BE2C (cell line): Measurements from ENCODE around the gene PRICKLE2.

ENCODE experiments used
- DNase-seq: peaks from one replicate; pipeline ENCODE4 v3.0.0-alpha.2; 2020
- H3K27me3 ChIP-seq: fragments of 250-450 bp; sonication (Bioruptor Pico); 2 replicates; pipeline ENCODE4 v1.5.1; 2020; ENCODE audit warnings: mild to moderate bottlenecking
- H3K36me3 ChIP-seq: fragments of 250-450 bp; sonication (Bioruptor Pico); 2 replicates; pipeline ENCODE4 v1.5.1; 2020; ENCODE audit warnings: mild to moderate bottlenecking
- H3K4me1 ChIP-seq: fragments of 250-450 bp; sonication (Bioruptor Pico); 2 replicates; pipeline ENCODE4 v1.5.1; 2020
- H3K4me3 ChIP-seq: 2 replicates; pipeline ENCODE4 v1.5.1; 2011; ENCODE audit warnings: low read depth, low read length
- H3K9me3 ChIP-seq: fragments of 250-450 bp; sonication (Bioruptor Pico); 2 replicates; pipeline ENCODE4 v1.5.1; 2020
- CTCF ChIP-seq: IDR thresholded peaks from 2 replicates; pipeline ENCODE4 v1.5.1; 2012; ENCODE audit warnings: mild to moderate bottlenecking, low read depth, low read length

Gene PRICKLE2

GRCh38 chr3:64244011-64244942, 19.0 kb upstream of the PRICKLE2 start:
- Histone ChIP-seq H3K27me3 (no peaks in the 10 kb centered on the region), H3K9me3 (no peaks in the 10 kb centered on the region)
- TF ChIP-seq CTCF = peak; percentile 77

DNA sequence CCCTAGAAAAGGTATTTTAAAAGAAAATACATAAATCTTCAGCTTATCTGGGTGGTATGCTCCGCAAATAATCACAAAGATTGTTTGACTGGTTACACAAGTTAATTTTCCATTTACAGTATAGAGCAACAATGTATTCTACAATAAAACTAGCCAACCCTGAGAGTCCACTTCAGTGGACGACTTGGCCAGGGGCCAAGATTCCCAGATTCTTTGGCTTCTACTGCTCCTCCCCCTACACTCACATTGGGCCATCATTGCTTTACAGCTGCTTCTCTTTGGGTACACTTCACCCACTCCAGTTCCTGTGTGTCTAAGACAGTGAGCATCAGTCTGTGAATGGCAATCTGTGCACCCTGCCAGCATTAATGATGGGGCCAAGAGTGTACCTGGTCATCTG, 17.2 kb upstream of the PRICKLE2 start:
- Histone ChIP-seq H3K27me3 (no peaks in the 10 kb centered on the region), H3K4me1 (no peaks in the 10 kb centered on the region), H3K36me3 (no peaks in the 10 kb centered on the region), H3K4me3 (no peak overlapping the region), H3K9me3 (no peaks in the 10 kb centered on the region)
- no peak for TF ChIP-seq CTCF
- DNase-seq = no peak

More at GRCh38 chr3:64244011-64244942, 19.0 kb upstream of the PRICKLE2 start:
- no peaks in the 10 kb centered on the region for H3K36me3 ChIP-seq
- no peaks in the 10 kb centered on the region for H3K4me1 ChIP-seq
- peak; percentile 26 for DNase-seq
- no peak overlapping the region for H3K4me3 ChIP-seq

DNA sequence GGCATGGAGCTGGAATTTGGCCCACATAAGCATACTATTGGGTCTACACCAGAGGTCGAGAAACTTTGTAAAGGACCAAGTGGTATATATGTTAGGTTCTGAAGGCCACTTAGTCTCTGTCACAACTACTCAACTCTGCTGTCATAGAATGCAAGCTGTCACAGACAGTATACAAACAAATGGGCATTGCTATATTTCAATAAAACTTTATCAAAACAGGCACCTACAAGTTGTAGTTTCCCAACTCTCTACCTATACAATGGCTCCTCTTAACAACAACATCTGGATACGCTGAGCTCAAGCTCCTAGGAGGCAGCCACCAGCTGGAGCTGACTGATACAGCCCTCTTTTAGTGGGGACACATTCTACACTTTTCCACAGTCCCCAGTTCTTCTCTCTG, 15.7 kb upstream of the PRICKLE2 start:
- Histone ChIP-seq H3K9me3 (no peaks in the 10 kb centered on the region), H3K4me3 (no peak overlapping the region), H3K27me3 (no peaks in the 10 kb centered on the region), H3K4me1 (no peaks in the 10 kb centered on the region), H3K36me3 (no peaks in the 10 kb centered on the region)
- no peak for DNase-seq
- TF ChIP-seq CTCF = no peak

DNA sequence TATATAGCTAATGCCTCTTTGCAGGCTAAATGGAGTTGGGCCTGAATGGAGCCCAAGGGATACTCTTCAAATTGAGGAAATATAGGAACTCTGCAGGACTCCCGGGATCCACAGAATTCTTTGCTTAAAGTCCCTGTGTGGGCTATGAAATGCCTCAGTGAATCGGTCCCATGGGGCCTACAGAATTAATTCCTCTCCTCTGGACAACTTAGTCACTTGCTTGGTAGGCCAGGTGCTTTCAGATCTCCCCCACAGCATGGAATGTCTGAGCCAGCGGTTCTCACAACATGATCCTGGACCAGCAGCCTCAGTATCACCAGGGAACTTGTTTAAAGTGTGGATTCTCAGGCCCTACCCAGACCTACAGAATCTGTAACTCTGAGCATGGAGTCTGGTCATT, 15.1 kb upstream of the PRICKLE2 start:
- H3K36me3 ChIP-seq = no peaks in the 10 kb centered on the region
- no peaks in the 10 kb centered on the region for H3K4me1 ChIP-seq
- H3K27me3 ChIP-seq = no peaks in the 10 kb centered on the region
- TF ChIP-seq CTCF = no peak
- no peaks in the 10 kb centered on the region for H3K9me3 ChIP-seq
- DNase-seq = no peak
- H3K4me3 ChIP-seq = no peak overlapping the region

DNA sequence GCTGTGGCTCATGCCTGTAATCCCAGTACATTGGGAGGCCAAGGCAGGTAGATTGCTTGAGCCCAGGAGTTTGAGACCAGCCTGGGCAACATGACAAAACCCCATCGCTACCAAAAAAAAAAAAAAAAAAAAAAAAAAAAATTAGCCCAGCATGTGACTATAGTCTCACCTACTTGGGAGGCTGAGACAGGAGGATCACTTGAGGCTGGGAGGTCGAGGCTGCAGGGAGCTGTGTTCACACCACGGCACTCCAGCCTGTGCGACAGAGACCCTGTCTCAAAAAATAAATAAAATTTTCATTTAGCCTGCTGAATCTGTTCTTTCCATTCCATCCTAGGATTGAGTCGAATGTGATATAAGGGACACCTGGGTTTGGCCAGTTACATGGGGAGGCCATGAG, 14.6 kb upstream of the PRICKLE2 start:
- Histone ChIP-seq H3K4me3 (no peak overlapping the region), H3K9me3 (no peaks in the 10 kb centered on the region), H3K4me1 (no peaks in the 10 kb centered on the region), H3K27me3 (no peaks in the 10 kb centered on the region), H3K36me3 (no peaks in the 10 kb centered on the region)
- TF ChIP-seq CTCF = no peak
- no peak for DNase-seq

DNA sequence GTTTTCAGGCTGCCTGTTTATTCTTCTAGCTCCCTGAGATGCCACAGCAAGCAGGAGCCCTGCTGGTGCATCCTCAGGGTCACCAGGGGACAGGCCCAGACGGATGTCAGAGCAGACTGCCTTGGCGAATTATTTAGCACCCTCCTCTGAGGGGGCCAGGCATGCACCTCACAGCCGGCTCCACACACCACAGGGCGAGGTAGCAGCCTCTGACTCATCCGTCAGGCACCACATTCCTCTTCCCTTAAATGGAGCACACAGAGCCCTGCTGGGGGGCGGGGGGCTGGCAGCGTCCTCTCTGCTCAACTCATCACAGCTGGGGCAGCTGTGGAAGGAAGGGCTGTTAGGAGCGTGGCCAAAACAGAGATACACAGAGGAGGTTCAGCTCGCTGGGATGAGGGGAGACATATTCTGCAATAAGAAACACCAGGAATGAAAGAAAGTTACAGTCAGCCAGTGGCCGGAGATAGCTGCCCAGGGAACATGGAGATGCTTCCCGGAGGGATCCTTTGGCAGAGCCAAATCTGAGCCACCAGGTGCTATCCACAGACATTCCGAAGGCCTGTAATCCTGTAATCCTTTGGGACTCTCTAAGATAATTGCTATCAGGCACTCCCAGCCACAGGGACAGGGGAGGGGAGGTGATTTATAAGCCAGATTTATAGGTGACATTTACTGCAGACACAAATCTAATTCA, 13.9 kb upstream of the PRICKLE2 start:
- peak overlapping the region; percentile 40 for H3K4me3 ChIP-seq
- H3K4me1 ChIP-seq = no peaks in the 10 kb centered on the region
- no peaks in the 10 kb centered on the region for H3K27me3 ChIP-seq
- TF ChIP-seq CTCF = no peak
- no peaks in the 10 kb centered on the region for H3K9me3 ChIP-seq
- no peaks in the 10 kb centered on the region for H3K36me3 ChIP-seq
- DNase-seq = peak; percentile 76
